Memory B cell (primary cell): ENCODE data around the gene DAZAP1.
"Not testable (repeated sequence)": the region's sequence is repeated elsewhere in the genome, so short reads cannot be mapped to it uniquely, and the experiment has no call there.

Source experiments
- ATAC-seq: fragments of 150-1000 bp; cut with Tn5 transposase; 2 replicates; pipeline ENCODE4 v1.10.0; 2021; ENCODE audit warnings: low read depth, mild to moderate bottlenecking, moderate library complexity
- DNase-seq, 2 donors: peaks; one replicate each; pipeline ENCODE4 v3.0.0; 2022; ENCODE audit warnings: low spot score in 2 of 2
- H3K27ac Mint-ChIP-seq: one replicate; pipeline ENCODE4 v1.8.0; 2022; ENCODE audit warnings: mild to moderate bottlenecking, moderate library complexity, mixed read lengths
- H3K27me3 Mint-ChIP-seq: one replicate; pipeline ENCODE4 v1.8.0; 2022; ENCODE audit warnings: mixed read lengths
- H3K36me3 Mint-ChIP-seq: one replicate; pipeline ENCODE4 v1.8.0; 2022; ENCODE audit warnings: mild to moderate bottlenecking, mixed read lengths
- H3K4me1 Mint-ChIP-seq: one replicate; pipeline ENCODE4 v1.8.0; 2022; ENCODE audit warnings: mixed read lengths
- H3K4me3 Mint-ChIP-seq: one replicate; pipeline ENCODE4 v1.8.0; 2022; ENCODE audit warnings: mild to moderate bottlenecking, moderate library complexity, mixed read lengths
- H3K9me3 Mint-ChIP-seq: one replicate; pipeline ENCODE4 v1.8.0; 2022; ENCODE audit warnings: mixed read lengths

Gene DAZAP1

GRCh38 chr19:1472231-1473084 is 65.1 kb downstream of the DAZAP1 start:
- Mint-ChIP-seq H3K27ac (no peak overlapping the region), H3K9me3 (no peaks in the 10 kb centered on the region), H3K4me1 (peaks cover 14% of the 10 kb centered on the region), H3K27me3 (peaks cover 5% of the 10 kb centered on the region), H3K4me3 (no peak overlapping the region), H3K36me3 (peaks cover 2% of the 10 kb centered on the region)
- ATAC-seq (no peak), DNase-seq (no peak)

- Mint-ChIP-seq H3K27ac (no peak overlapping the region), H3K9me3 (no peaks in the 10 kb centered on the region), H3K4me1 (peaks cover 15% of the 10 kb centered on the region), H3K36me3 (peaks cover 2% of the 10 kb centered on the region), H3K4me3 (peak overlapping the region; percentile 51), H3K27me3 (peaks cover 5% of the 10 kb centered on the region)
- DNase-seq = no peak
- no peak for ATAC-seq
Measured at GRCh38 chr19:1473085-1473851, 65.9 kb downstream of the DAZAP1 start.

GRCh38 chr19:1474011-1474764 is 66.8 kb downstream of the DAZAP1 start:
- no peak for ATAC-seq
- H3K36me3 Mint-ChIP-seq = peaks cover 4% of the 10 kb centered on the region

GRCh38 chr19:1474765-1475351 is 67.5 kb downstream of the DAZAP1 start:
- ATAC-seq = no peak

More at GRCh38 chr19:1474011-1474764, 66.8 kb downstream of the DAZAP1 start:
- Mint-ChIP-seq H3K4me3 (no peak overlapping the region), H3K9me3 (no peaks in the 10 kb centered on the region), H3K27ac (no peak overlapping the region), H3K4me1 (peaks cover 18% of the 10 kb centered on the region), H3K27me3 (peaks cover 5% of the 10 kb centered on the region)
- DNase-seq = no peak

GRCh38 chr19:1475751-1476437 is 68.5 kb downstream of the DAZAP1 start:
- ATAC-seq = no peak
- Mint-ChIP-seq H3K4me3 (no peak overlapping the region), H3K27me3 (peaks cover 3% of the 10 kb centered on the region), H3K4me1 (peaks cover 22% of the 10 kb centered on the region), H3K36me3 (peaks cover 4% of the 10 kb centered on the region), H3K27ac (no peak overlapping the region), H3K9me3 (no peaks in the 10 kb centered on the region)
- DNase-seq = no peak

More at GRCh38 chr19:1474765-1475351, 67.5 kb downstream of the DAZAP1 start:
- Mint-ChIP-seq H3K27me3 (peaks cover 5% of the 10 kb centered on the region), H3K4me3 (no peak overlapping the region), H3K9me3 (no peaks in the 10 kb centered on the region), H3K27ac (no peak overlapping the region), H3K4me1 (peaks cover 19% of the 10 kb centered on the region), H3K36me3 (peaks cover 4% of the 10 kb centered on the region)
- DNase-seq = no peak

- not testable (repeated sequence) for H3K4me3 Mint-ChIP-seq, H3K9me3 Mint-ChIP-seq, H3K27ac Mint-ChIP-seq, DNase-seq, H3K36me3 Mint-ChIP-seq, ATAC-seq, H3K27me3 Mint-ChIP-seq
- peaks cover 17% of the 10 kb centered on the region for H3K4me1 Mint-ChIP-seq
Measured at GRCh38 chr19:1477056-1477455, 69.7 kb downstream of the DAZAP1 start.

GRCh38 chr19:1478934-1479707 is 71.7 kb downstream of the DAZAP1 start, which contains the start of gene C19orf25:
Gene C19orf25 (minus strand): TSS chr19:1479215. CDS start chr19:1478903, 312 bp downstream.
- no peaks in the 10 kb centered on the region for H3K27me3 Mint-ChIP-seq

GRCh38 chr19:1481224-1481892 is 74.0 kb downstream of the DAZAP1 start:
- Mint-ChIP-seq H3K4me1 (peaks cover 13% of the 10 kb centered on the region), H3K9me3 (no peaks in the 10 kb centered on the region), H3K27ac (no peak overlapping the region), H3K36me3 (peaks cover 4% of the 10 kb centered on the region), H3K27me3 (no peaks in the 10 kb centered on the region), H3K4me3 (no peak overlapping the region)
- ATAC-seq (no peak), DNase-seq (no peak)

More at GRCh38 chr19:1478934-1479707, 71.7 kb downstream of the DAZAP1 start, which contains the start of gene C19orf25:
- DNase-seq (peak; percentile 82 to 87), ATAC-seq (peak; percentile 98)
- H3K4me1 Mint-ChIP-seq = peaks cover 13% of the 10 kb centered on the region
- H3K9me3 Mint-ChIP-seq = no peaks in the 10 kb centered on the region
- peaks cover 4% of the 10 kb centered on the region for H3K36me3 Mint-ChIP-seq
- H3K27ac Mint-ChIP-seq = peak within 1 kb of the TSS; percentile 95
- peak within 1 kb of the TSS; percentile 96 for H3K4me3 Mint-ChIP-seq

GRCh38 chr19:1481893-1482360 is 74.5 kb downstream of the DAZAP1 start:
- H3K27me3 Mint-ChIP-seq = no peaks in the 10 kb centered on the region
- peaks cover 4% of the 10 kb centered on the region for H3K36me3 Mint-ChIP-seq
- no peak for ATAC-seq
- no peak for DNase-seq
- H3K4me3 Mint-ChIP-seq = no peak overlapping the region
- peaks cover 13% of the 10 kb centered on the region for H3K4me1 Mint-ChIP-seq
- H3K27ac Mint-ChIP-seq = no peak overlapping the region
- H3K9me3 Mint-ChIP-seq = no peaks in the 10 kb centered on the region

- H3K4me3 Mint-ChIP-seq = no peak overlapping the region
- no peaks in the 10 kb centered on the region for H3K9me3 Mint-ChIP-seq
- no peaks in the 10 kb centered on the region for H3K27me3 Mint-ChIP-seq
- DNase-seq = no peak
- peaks cover 3% of the 10 kb centered on the region for H3K36me3 Mint-ChIP-seq
- ATAC-seq = no peak
- H3K4me1 Mint-ChIP-seq = peaks cover 11% of the 10 kb centered on the region
- H3K27ac Mint-ChIP-seq = no peak overlapping the region
Measured at GRCh38 chr19:1482361-1483130, 75.2 kb downstream of the DAZAP1 start.

GRCh38 chr19:1483131-1483978 is 76.0 kb downstream of the DAZAP1 start:
- no peaks in the 10 kb centered on the region for H3K27me3 Mint-ChIP-seq
- H3K36me3 Mint-ChIP-seq = peaks cover 3% of the 10 kb centered on the region
- peaks cover 11% of the 10 kb centered on the region for H3K4me1 Mint-ChIP-seq
- no peak overlapping the region for H3K27ac Mint-ChIP-seq
- H3K4me3 Mint-ChIP-seq = no peak overlapping the region
- ATAC-seq (no peak), DNase-seq (no peak)
- H3K9me3 Mint-ChIP-seq = no peaks in the 10 kb centered on the region
